Stimulated activated CD4-positive, alpha-beta T cell treated with anti-CD3 and anti-CD28 coated beads, Interleukin-1b, Interleukin-23, amount 100 ng/mL, for 48 hours (primary cell): Measurements from ENCODE around the gene P2RY14.

Experiments
- DNase-seq: peaks from one replicate; pipeline ENCODE4 v3.0.0-alpha.2; 2020

P2RY14 gene

GRCh38 chr3:151300539-151300938 lies 22.2 kb upstream of the P2RY14 start:
- DNase-seq = no peak

GRCh38 chr3:151299006-151299405 lies 20.7 kb upstream of the P2RY14 start:
- no peak for DNase-seq

GRCh38 chr3:151297429-151297828 lies 19.1 kb upstream of the P2RY14 start:
- DNase-seq = no peak

- DNase-seq = no peak
Observed at GRCh38 chr3:151296226-151296625, 17.9 kb upstream of the P2RY14 start.

GRCh38 chr3:151293127-151293526 lies 14.8 kb upstream of the P2RY14 start:
- DNase-seq = no peak

- DNase-seq = no peak
Observed at GRCh38 chr3:151290673-151291072, 12.3 kb upstream of the P2RY14 start.

GRCh38 chr3:151289445-151289844 lies 11.1 kb upstream of the P2RY14 start:
- no peak for DNase-seq

- DNase-seq = no peak
Observed at GRCh38 chr3:151285940-151286339, 7.6 kb upstream of the P2RY14 start.

GRCh38 chr3:151283907-151284461 lies 5.6 kb upstream of the P2RY14 start:
- no peak for DNase-seq

GRCh38 chr3:151283387-151283786 lies 5.0 kb upstream of the P2RY14 start:
- no peak for DNase-seq

GRCh38 chr3:151282921-151283320 lies 4.6 kb upstream of the P2RY14 start:
- DNase-seq = no peak

GRCh38 chr3:151281671-151282324 lies 3.5 kb upstream of the P2RY14 start:
- DNase-seq = no peak

GRCh38 chr3:151276687-151277042 lies 1.7 kb downstream of the P2RY14 start:
- DNase-seq = no peak

GRCh38 chr3:151276038-151276686 lies 2.2 kb downstream of the P2RY14 start:
- no peak for DNase-seq

- DNase-seq = no peak
Observed at GRCh38 chr3:151275091-151275490, 3.3 kb downstream of the P2RY14 start.

GRCh38 chr3:151269631-151270030 lies 8.7 kb downstream of the P2RY14 start:
- DNase-seq = no peak

- DNase-seq = peak; percentile 22
Observed at GRCh38 chr3:151268267-151269235, 9.8 kb downstream of the P2RY14 start.

- DNase-seq = no peak
Observed at GRCh38 chr3:151267066-151267465, 11.3 kb downstream of the P2RY14 start.

- no peak for DNase-seq
Observed at GRCh38 chr3:151265866-151266265, 12.5 kb downstream of the P2RY14 start.

- no peak for DNase-seq
Observed at GRCh38 chr3:151265166-151265565, 13.2 kb downstream of the P2RY14 start.

- DNase-seq = no peak
Observed at GRCh38 chr3:151264605-151265004, 13.7 kb downstream of the P2RY14 start.

GRCh38 chr3:151262871-151263525 lies 15.3 kb downstream of the P2RY14 start:
- no peak for DNase-seq

GRCh38 chr3:151259664-151260063 lies 18.7 kb downstream of the P2RY14 start:
- DNase-seq = no peak
